ENCODE measurements around the gene NDC80. TPM values are rescaled to one million over a fixed set of nuclear protein-coding genes. Genes with fewer than 3 reads are reported as not detected.

The NDC80 gene
- total RNA-seq, 1 experiment from 2014 or later: 65.8 TPM

DNA sequence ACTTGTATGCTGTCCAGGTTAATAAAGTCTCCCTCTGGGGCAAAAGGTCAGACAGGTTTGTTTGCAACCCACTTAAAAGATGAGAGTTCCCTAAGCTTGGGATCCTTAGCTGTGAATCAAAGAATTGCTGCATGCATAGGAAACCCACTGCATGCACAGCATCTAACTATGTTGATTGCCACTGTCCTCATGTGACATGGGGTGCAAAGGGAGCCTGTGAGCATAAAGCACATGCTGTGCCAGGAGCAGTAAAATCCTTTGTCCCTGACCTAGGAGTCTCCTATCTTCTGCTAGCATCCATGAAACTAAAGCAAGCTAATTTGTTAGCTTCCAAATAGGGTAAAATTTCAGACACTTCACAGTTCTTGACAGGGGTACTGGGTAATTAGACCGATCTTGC is 13.8 kb upstream of the NDC80 start:
- no peak for DNase-seq (ENCODE audit: low read depth)

GRCh38 chr18:2559249-2559648 is 12.1 kb upstream of the NDC80 start:
- no peak for DNase-seq (ENCODE audit: low read depth)

- no peak for DNase-seq (ENCODE audit: low read depth)
Observed at GRCh38 chr18:2564373-2564772, 7.0 kb upstream of the NDC80 start.

- DNase-seq (ENCODE audit: low read depth): no peak
Observed at GRCh38 chr18:2568129-2568528, 3.2 kb upstream of the NDC80 start.

- no peak for DNase-seq (ENCODE audit: low read depth)
Observed at GRCh38 chr18:2568605-2569004, 2.8 kb upstream of the NDC80 start.

DNA sequence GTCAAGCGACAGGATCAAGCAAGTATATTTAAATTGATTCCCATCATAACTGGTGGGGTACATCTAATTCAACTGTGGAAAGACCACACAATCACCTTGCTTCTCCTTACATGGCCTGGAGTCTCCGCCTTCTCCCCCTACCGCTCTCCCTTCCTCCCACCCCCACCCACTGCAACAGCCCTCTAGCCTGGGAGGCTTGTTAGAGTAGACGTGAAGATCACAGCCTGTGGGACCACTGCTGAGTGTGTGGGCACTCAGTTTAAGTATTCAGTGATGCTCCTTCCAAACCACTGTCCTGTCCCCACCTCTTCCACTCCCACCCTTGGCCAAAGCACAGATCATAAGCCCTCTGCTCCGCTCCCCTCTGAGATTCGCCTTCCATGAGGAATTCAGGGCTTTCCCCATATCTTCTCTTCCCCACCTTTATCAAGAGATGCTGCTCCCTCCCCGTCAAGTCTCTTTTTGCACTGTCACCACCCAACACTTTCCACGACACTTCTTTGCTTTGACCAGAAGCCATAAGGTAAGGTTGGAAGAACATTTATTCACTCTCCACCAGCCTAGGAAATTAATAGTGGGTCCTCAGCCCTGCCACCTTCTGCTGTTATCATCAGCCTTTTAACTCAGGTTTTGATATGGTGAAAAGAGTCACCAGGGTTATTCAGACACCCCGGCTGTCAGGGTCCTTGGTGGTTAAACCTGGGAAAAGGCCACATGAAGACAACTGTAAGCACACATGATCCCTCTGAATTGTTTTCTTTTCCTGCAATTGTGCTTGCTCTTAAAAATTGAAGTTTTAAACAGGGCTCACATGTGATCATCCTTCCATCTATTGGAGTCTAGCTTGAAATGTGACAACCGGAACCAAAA is 1.8 kb upstream of the NDC80 start:
- DNase-seq (ENCODE audit: low read depth): no peak

DNA sequence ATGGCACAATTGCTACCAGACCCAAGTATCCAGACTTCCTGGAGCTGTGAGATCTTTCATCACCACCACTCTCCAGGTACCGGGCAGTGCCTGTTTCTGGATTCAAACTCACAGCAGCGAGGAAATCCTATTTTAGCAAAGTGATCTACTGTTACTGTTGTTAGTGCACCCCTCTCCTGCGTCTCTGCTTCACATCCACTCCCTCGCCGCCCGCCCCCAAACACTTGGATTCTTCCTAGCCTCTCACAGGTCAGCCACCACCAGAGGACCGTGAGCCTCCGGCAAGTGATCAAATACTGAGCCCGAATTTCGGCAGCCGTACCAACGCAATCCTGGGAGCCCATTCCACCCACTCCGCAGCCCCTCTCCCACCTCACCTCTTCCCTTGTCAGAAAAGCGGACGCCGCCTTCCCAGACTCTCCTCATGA is 571 bp upstream of the NDC80 start:
- DNase-seq (ENCODE audit: low read depth): peak; percentile 70

DNA sequence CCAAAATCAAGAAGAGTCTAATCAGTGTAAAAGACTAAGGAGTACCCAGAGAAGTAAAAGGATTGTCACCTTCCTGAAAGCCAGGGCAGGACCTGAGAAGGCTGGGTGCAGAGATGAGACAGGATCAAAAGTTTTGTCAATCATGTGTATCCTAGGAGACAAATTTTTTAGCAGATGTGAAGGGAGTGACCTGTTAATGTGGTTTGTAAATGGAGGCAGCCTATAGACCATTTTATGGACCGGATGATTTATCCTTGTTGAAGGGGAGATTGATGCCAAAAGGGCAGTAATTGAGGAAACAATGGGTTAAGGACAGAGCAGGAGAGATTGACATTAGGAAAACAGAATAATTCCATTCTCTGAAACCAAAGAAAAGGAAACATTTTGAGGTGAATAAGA is 813 bp downstream of the NDC80 start:
- DNase-seq (ENCODE audit: low read depth): no peak

DNA sequence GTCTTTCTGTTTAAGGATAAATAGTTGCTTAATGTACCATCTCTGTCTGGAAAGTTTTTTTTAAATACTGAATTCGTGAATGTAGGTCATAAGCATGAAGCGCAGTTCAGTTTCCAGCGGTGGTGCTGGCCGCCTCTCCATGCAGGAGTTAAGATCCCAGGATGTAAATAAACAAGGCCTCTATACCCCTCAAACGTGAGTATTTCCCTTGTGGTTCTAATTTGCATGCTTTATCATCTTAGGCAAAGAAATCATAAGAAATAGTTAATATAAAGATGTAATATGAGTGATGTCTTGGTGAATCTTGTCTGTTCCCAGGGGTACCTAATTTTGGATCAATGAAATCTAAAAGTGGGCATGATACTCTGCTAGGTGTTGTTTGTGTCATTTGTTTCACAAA is 1.5 kb downstream of the NDC80 start:
- DNase-seq (ENCODE audit: low read depth): no peak

DNA sequence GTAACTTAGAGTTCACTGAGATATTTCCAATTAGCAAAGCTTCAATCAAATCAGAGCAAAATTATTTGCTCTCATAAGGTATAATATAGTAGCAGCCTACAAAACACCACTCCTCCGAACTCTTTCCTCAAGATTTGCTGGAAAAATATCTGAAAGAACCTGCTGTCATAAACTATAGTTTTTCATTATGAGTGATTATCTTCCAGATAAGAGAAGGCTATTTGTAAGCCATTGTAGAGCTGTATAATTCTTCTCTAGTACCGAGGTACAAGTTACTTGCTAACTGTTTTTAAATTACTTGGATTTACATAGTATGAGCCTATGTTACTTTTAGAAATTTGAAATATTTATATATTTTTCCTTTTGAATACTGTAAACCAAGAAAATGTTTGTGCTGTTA is 2.1 kb downstream of the NDC80 start:
- DNase-seq (ENCODE audit: low read depth): no peak

DNA sequence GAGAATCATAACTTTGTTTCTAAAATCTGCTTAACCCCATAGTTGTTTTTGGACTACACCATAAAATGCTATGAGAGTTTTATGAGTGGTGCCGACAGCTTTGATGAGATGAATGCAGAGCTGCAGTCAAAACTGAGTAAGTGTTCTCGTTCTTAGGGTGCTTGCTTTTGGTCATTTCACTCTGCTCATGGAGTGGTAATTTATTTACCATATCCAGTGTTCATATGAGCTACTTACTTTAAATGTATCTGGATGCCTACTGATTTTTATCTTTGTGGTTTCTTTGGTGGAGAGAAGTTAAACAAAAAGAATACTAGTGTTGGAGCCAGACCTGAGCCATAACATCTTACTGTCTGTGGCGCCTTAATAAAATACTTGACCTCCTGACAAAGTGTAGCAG is 16.4 kb downstream of the NDC80 start:
- DNase-seq (ENCODE audit: low read depth): peak; percentile 24

- DNase-seq (ENCODE audit: low read depth): no peak
Observed at GRCh38 chr18:2588666-2589344, 17.4 kb downstream of the NDC80 start.

- DNase-seq (ENCODE audit: low read depth): no peak
Observed at GRCh38 chr18:2589345-2590068, 18.1 kb downstream of the NDC80 start.

DNA sequence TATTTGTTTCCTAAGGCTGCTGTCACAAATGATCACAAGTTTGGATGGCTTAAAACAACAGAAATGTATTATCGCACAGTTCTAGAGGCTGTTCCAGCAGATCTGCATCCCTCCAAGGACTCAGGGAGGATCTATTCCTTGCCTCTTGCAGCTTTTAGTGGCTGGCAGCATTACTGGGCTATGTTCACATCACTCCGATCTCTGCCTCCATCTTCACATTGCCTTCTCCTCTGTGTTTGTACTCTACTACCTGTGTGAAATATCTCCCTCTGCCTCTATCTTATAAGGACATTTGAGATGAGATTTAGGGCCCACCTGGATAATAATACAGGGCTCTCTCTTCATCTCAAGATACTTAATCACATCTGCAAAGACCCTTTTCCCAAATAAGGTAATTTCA is 18.9 kb downstream of the NDC80 start:
- no peak for DNase-seq (ENCODE audit: low read depth)

GRCh38 chr18:2597639-2598038 is 26.3 kb downstream of the NDC80 start:
- DNase-seq (ENCODE audit: low read depth): no peak

GRCh38 chr18:2602844-2603243 is 31.5 kb downstream of the NDC80 start:
- no peak for DNase-seq (ENCODE audit: low read depth)

- no peak for DNase-seq (ENCODE audit: low read depth)
Observed at GRCh38 chr18:2606335-2606734, 35.0 kb downstream of the NDC80 start.

GRCh38 chr18:2609604-2610003 is 38.2 kb downstream of the NDC80 start:
- DNase-seq (ENCODE audit: low read depth): no peak

GRCh38 chr18:2610549-2610948 is 39.2 kb downstream of the NDC80 start:
- DNase-seq (ENCODE audit: low read depth): no peak

DNA sequence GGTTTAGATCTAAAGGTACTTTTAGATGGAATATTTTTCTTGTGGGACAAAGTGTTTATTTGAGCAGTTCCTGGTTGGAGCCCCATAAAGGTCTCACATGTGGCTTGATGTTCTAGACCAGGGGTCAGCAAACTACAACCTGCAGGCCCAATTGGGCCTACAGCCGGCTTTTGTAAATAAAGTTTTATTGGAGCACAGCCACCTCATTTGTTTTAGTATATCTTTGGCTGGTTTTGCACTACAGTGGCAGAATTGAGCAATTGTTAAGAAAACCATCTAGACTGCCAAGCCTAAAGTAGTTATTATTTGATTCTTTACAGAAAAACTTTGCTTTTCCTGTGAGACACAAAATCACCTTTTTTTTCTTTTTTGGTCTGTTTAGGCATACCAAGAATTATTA is 41.6 kb downstream of the NDC80 start:
- DNase-seq (ENCODE audit: low read depth): no peak

- peak; percentile 24 for DNase-seq (ENCODE audit: low read depth)
Observed at GRCh38 chr18:2617401-2617998, 46.1 kb downstream of the NDC80 start.

DNA sequence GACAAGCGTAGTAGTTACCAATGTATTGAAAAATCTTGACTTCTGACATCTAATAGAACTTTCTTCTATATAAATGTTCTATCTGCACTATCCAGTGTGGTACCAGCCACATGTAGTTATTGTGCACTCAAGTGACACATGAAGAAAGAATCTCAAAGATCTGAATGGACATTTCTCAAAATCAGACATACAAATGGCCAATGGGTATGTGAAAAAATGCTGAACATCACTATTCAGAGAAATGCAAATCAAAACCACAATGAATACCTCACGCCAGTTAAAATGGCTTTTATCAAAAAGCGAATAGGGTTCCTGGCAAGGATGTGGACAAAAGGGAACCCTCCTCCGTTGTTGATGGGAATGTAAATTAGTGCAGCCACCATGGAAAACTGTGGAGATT is 46.7 kb downstream of the NDC80 start:
- DNase-seq (ENCODE audit: low read depth): peak; percentile 70
